Upper lobe of left lung (tissue), 4 donors: ENCODE results near the gene SRC.

Experiments
- POLR2A ChIP-seq, 4 donors: fragments of 450-650 bp; IDR thresholded peaks; one replicate each; pipeline ENCODE4 v1.5.1; 2016 to 2017; ENCODE audit warnings: antibody characterized with exemption in 4 of 4, mild to moderate bottlenecking in 2 of 4
- POLR2AphosphoS5 ChIP-seq, 2 donors: sonication (generic); formaldehyde crosslinking; IDR thresholded peaks; one replicate each; pipeline ENCODE4 v1.5.1; 2017; ENCODE audit warnings: antibody characterized with exemption in 2 of 2

GRCh38 chr20:37319151-37319671, 26.7 kb upstream of the SRC start:
- TF ChIP-seq POLR2AphosphoS5 (IDR thresholded peaks at IDR 0.05) (no peak), POLR2A (IDR thresholded peaks at IDR 0.05) (no peak)
